ENCODE measurements around the gene GRIK4.
"Not testable (repeated sequence)": the region's sequence is repeated elsewhere in the genome, so short reads cannot be mapped to it uniquely, and the experiment has no call there.

GRIK4 gene

DNA sequence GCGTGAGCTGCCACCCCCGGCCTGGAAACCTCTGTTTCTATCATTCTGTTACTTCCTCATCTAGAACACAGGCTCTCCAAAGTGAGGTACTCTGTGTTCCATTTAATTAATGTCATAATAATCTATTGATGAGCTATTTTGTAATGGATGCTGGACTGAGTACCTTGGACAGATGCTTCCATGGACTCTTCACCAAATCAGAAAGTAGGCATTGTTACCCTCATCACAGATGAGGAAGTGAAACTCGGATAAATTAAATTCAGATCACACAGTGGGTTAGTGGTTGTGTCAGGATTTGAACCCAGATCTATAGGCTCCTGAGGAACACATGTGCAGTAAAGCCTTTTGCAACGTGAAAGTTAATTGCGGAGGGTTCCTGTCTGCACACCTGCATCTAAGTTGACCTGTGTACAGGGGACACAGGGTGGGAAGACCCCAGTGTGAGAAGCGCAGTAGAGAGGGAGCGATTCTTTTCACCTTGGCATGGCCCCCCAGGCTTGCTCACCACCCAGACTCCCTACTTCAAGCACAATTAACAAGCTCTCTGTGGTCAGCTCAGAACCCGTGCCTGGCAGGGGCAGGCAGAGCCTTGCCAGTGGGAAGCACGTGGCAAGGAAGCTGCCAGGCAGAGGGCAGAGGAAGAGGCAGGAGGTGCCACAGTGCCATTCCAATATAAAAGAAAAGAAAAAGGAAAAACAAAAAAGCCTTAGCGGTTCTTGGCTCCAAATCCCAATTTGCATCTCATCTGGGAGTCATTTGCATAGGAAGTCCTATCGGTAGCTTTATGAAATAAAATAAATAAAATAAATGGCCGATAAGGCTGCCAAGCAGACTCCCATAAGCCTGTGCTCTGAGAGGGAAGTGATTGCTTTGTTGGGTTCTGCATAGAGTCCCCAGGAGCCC is 239.3 kb downstream of the GRIK4 start:
- no peak for DNase-seq

DNA sequence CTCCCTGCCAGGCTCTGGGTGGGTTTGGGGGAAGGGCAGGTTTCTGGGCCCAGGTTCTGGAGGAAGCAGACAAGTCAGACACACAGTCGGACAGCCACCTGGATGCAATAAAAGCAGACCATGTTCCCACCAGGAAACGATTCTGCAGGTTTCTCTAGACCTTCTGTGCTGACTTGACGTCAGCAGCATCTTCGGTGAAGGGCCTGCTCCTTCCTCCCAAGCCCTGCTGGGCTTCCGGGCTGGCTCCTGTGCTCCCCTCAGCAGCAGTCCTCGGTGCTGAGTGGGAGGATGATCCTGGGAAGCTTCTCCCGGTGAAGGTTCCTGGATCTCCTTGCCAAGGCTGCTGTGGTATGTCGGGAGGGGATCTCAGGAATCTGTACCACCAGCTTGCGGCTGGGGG is 240.0 kb downstream of the GRIK4 start:
- no peak for DNase-seq

DNA sequence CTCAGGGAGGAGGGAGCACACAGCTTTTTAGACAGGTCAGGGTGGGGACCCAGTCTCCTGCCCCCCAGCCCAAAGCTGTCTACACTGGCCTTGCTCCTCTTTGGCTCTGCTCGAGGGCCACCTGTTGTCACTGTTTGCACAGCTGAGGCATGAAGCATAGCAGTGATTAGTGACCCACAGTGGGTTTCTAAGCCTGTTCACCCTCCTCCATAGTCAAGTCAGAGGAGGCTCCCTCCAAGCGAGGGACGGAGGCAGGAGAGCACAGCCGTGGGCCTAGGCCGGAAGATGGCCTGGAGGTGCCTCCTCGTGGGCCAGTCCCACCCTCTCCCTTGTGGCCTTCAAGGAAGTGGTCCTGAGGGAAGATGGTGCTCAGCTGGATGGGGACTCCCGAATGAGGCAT is 241.1 kb downstream of the GRIK4 start:
- no peak for DNase-seq

DNA sequence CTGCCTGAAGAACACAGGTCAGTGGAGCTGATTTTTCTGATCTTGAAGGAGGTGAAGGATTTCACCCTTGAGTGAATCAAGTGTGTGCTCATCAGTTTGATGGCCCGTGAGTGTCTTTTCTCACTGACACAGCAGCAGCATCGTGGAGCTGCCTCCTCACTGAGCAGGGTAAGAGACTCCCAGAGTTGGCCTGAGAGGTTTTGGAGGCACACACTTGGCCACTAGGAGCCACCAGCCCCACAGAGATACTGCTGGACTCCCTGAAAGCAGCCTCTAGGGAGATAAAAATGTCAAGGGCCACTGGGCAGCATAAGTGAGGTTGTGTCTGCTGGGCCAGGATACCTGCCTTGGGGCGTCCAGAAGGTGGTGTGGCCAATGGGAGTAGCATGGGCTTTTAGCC is 245.4 kb downstream of the GRIK4 start:
- DNase-seq, result no peak

DNA sequence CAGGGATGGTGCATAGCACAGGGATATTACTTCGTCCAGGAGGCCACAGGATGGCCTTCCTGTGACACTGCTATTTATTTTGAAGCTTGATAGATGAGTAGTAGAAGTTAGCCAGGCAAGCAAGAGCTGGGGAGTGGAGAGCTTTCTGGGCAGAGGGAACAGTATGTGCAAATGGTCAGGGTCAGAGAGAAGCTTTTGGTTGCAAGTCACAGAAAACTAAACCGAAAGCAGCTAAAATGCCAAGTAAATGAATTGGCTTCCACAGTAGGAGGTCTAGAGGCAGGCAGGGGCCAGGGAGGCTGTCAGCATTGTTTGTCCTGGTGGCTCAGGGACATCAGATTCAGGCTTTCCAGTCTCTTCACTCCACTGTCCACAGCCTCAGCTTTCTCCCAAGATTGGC is 247.5 kb downstream of the GRIK4 start:
- DNase-seq, result no peak

DNA sequence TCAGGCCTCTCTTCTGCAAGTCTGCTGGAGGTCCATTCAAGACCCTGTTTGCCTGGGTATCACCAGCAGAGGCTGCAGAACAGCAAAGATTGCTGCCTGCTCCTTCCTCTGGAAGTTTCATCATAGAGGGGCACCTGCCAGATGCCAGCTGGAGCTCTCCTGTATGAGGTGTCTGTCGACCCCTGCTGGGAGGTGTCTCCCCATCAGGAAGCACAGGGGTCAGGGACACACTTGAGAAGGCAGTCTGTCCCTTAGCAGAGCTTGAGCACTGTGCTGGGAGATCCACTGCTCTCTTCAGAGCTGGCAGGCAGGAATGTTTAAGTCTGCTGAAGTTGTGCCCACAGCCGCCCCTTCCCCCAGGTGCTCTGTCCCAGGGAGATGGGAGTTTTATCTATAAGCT is 254.2 kb downstream of the GRIK4 start:
- DNase-seq, result not testable (repeated sequence)

DNA sequence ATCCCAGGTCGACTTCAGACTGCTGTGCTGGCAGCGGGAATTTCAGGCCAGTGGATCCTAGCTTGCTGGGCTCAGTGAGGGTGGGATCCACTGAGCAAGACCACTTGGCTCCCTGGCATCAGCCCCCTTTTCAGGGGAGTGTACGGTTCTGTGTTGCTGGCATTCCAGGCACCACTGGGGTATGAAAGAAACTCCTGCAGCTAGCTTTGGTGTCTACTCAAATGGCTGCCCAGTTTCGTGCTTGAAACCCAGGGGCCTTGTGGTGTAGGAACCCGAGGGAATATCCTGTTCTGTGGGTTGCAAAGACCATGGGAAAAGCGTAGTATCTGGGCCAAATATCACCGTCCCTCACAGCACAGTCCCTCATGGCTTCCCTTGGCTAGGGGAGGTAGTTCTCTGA is 254.8 kb downstream of the GRIK4 start:
- DNase-seq, result no peak

DNA sequence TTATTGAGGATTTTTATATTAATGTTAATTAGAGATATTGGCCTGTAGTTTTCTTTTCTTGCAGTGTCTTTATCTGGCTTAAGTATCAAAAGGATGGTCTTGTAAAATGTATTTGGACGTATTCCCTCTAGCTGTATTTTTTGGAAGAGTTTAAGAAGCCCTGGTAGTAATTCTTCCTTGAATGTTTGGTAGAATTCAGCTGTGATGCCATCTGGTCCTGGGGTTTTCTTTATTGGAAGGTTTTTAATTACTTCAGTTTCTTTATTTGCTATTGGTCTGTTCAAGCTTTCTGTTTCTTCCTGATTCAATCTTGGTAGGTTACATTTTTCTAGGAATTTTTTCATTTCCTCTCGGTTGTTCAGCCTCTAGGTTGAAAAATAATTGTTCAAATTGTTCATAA is 257.4 kb downstream of the GRIK4 start:
- no peak for DNase-seq

DNA sequence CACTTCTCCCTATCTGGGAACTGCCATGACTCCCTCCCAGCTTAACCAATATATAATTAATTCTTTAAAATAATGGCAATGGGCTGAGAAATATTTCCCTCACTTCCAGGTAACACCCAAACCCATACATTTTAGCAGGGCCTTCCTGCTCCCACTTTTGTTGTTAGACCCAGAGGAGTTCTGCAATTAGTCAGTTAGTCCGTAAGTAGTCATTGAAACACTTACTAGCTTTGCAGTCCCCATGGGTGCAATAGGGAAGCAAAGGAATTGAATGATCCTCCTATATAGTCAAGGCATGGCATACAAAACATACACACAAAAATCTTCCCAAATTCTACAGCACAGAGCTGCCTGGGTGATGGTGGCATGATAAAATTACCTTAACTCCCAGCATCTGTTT is 258.4 kb downstream of the GRIK4 start:
- DNase-seq, result no peak

DNA sequence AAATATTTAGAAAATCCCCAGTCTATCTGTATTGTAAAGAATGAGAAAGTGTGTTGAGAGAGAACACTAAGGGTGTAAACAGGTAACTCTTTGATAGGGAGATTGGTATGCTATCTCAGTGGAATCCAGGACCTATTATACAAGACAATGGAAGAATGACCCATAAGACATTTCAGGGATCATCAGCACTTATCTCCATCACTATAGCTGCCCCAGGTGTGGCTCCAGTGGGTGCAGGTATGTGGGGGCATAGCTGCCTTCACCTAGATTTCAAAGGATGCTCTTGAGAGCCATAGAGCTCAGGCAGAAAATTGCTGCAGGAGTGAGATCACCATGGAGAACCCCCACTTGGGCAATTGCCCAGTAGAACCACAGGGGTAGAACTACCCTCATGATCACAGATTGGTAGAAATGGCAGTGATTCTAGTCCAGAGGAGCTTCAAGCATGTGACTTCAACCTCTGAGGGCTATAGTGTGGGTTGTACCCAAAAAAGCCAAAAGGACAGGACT is 260.1 kb downstream of the GRIK4 start:
- no peak for DNase-seq

DNA sequence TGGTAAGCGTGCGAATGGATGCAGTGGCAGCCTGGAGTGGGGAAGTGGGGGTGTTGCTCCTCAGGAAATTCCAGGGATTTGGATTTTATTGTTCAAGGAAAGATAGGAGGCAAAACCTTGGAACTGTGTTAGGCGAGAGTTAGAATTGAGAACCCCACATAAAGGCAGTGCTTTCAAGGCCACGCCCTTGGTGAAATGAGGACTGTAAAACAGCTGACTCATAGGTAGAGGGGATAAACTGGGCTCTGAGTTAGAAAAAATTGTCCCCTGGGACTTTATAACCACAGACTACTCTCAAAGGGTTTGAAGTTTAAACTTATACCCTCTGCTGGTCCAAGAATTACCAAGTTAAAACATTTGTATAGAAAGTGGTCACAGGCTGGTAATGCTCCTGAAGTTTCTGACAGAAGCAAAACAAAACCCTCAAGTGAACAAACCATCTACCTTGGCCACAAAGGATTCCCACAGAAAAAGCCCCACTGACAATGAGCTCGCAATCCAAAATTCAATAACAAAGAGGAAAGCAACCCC is 262.0 kb downstream of the GRIK4 start:
- no peak for DNase-seq

DNA sequence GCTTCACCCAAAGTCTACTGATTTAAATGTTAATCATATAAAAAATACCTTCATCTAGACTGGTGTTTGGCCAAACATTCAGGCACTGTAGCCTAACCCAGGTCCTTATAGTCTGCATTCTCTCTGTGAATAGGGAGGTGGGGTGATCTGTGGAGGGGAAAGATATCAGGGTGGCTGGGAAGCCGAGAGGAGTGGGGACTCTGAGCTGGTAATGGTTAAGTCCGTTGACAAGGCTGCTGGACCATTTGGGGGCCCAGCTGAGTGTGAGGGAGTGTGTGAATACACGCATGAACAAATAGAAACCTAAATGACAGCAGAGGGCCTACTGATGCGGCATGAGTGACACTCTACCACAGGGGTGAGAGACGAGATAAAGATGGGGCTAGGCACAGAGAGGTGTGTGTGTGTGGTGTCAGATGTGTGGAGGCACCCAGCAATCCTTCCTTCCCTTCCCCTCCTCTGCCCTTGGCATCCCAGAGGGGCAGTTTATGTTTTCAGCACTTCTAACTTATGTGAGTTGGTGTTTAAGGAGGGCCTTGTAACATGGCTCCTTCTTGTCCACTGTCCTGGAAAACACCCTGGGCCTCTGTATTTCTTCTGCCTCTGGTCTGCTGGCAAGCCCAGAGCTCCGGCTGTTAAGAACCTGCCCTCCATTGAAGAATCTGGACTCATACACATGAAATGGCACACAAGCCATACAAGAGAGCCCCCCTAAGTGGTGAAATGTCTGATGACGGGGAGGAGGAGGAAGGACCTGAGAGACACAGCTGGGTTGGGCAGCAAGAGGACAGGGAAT is 263.2 kb downstream of the GRIK4 start:
- no peak for DNase-seq

DNA sequence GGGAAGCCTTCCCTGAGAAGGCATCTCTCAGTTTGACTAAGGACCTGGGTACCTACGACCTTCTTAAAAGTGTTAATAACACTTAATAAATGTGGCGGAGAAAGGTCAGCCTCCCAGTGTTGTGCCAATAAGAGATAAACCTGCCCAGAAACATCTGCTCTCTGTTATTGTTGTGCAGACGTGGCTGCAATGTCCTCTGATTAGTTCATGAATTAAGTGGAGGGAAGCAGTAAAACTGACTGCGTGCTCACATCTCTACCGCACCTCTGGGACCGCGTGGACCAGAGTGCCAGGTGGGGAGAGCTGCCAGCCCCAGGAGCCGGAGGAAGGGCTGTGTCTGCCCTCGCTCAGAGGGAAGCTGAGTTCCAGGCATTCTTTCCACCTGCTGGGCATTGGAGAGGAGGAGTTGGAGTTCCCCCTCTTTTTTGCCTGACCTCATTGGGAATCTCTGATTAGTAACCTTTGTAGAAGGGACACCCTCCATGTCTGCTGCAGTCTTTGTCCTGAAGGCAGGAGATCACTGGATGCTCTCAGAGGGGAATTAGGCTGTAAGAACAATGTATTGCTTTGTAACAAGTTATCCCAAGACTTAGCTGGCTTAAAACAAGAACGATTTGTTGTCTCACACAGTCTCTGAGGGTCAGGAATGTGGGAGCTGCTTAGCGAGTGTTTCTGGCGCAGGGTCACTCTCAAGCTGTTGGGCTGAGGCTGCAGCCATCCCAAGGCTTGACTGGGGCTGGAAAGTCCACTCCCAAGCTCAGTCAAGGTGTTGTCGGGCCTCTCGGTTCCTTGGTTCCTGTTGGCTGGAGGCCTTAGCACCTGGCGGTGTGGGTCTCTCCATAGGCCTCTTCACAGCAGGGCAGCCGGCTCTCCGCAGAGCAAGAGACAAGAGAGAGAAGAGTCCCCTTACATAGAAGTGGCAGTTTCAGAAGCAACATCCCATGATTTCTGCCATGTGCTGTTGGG is 264.7 kb downstream of the GRIK4 start:
- no peak for DNase-seq

DNA sequence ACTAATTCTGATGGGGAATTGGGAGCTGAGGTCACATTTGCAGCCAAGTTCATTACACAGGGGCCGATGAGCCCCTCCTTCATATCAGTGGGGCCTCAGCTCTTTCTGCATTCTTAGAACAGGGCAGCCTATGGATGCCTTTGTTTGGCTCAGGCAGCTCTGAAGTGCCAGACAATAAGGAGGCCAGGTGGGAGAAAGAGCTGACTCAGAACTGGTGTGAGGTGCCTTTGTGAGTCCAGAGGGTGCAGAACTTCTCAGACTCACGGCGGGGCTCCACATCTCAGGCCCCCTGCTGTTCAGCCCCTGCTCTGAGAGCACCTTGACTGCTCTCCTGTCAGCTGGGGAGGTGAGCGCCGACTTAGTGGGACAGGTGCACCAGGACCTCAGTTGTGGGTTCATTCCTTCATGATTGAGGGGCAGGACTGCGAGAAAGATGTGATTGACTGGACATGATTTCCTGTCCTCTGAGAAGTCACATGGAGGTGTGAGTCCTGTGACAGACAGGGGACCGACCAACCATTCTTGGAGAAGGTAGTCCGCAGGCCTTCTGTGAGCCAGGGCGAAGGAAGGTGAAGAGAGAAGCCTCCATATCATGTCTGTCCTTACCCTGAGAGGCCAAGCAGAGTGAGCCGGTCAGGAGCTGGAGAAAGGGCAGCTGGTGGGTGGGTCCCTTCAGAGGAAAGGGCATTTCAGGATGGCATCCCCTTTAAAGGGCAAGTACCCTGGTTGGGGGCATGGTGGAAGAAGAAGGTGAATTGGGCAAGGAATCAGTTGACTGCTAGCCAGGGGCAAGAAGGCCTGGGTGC is 267.3 kb downstream of the GRIK4 start:
- no peak for DNase-seq

DNA sequence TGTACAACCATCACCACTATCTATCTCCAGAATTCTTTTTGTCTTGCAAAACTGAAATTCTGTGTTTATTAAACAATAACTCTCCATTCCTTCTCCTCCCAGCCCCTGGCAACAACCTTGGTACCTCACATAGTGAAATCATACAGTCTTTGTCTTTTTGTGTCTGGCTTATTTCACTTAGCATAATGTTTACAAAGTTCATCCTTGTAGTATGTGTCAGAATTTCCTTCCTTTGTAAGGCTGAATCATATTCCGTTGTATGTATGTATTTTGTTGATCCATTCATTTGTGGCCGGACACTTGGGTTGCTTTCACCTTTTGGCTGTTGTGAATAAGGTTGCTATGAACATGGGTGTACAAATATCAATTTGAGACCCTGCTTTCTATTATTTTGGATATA is 268.7 kb downstream of the GRIK4 start:
- DNase-seq, result no peak

DNA sequence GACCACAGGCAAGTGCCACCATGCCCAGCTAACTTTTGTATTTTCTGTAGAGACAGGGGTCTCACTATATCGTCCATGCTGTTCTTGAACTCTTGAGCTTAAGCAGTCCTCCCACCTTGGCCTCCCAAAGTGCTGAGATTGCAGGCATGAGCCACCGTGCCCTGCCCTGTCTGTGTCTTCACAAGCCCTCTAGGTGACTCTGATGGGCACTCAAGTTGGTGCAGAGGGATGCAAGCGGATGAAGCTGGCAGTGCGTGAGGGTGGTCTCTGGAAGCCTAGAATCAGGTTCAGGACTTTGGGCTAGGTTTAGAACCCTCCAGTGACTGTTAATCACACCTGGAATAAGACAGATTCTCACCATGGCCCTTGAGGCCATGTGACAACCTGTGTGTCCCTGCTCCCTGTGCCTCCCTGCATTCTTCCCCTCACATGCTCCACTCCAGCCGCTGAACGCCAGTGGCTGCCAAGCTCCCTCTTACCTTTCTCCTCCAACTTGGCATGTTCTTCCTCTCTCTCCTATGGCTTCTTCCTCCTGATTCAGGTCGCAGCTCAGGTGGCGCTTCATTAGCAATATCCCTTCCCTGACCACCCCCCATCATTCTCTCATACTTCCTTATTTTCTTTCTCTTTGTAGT is 270.1 kb downstream of the GRIK4 start:
- DNase-seq, result no peak

DNA sequence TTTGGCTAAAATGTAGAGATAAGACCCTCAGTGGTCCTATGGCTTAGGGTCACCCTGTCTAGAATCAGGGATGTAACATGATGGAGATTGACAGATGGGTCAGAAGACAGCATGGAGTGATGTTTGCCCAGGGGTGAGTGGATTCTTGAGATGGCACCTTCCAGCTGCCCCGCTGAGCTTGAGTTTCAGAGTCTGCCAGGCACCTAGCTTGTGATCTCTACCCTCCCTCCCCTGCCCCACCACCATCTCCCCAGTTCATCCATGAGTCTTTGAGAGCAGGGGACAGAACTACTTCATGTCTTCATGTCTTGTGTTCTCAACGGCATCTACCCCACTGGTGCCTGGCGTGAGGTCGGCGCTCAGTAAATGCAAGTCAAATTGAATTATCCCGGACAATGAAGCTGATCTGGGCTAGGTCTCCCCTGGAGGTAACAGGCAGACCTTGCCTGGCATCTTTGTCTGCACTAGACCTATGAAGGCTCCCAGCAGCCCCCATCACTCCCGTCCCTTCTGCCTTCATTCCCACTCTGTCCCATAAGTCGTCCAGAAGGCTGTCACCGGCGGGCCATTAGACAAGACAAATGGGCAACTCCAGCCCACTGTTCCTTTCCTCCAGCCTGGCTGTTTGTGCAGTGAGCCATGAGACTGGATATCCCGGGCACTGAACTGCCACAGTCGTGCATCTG is 273.2 kb downstream of the GRIK4 start:
- no peak for DNase-seq

DNA sequence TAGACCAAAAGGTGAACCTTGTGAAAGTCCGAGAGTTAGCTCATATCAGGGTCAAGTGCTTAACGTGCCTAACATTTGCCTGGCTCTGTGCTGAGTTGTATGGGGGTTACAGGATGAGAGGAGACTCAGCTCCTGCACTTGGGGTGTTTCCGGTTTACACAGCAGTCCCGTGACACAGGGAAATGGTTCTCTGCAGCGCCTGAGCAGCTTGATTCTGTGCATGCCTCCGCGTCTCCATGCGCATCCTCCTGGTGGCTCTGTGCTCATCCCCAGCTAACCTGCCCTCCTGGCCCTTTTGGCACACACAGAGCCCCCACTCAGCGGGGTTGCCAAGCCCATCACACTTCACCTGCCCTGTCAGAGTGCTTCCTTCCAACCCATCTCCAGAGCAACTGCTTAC is 274.0 kb downstream of the GRIK4 start:
- no peak for DNase-seq

DNA sequence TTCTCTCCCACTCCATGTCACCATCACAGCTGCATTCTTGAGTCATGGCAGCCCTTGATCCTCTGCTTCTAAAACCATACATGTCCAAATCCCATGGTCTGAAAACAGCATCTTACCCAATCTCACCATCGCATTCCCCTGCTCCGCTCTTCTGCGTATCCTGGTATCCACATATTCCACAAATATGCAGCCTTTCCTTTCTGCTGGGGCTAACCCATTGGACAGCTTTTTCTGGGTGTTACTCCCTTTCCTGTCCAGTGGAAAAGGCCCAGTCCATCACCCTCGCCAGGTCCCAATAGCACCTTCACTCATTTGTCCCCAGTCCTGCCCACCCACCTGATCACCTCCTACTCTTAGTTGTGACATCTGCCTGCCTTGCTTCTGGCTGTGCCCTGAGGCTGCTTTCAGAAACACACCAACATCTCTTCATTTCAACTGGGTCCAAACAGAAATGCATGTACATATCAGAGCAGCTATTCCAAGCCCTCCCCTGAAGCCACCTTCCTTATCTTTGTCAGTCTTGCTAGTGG is 274.7 kb downstream of the GRIK4 start:
- DNase-seq, result no peak

DNA sequence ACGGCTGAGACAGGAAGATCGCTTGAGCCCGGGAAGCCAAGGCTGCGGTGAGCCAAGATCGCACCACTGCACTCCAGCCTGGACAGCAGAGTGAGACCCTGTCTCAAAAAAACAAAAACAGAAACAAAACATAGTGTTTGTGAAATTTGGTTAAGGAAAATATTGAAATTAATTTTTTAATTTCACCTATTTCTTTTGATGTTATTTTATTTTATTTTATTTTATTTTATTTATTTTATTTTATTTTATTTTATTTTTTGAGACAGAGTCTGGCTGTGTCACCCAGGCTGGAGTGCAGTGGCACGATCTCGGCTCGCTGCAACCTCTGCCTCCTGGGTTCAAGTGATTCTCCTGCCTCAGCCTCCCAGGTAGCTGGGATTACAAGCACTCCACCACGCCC is 275.7 kb downstream of the GRIK4 start:
- DNase-seq, result not testable (repeated sequence)
